H9 (cell line): Measurements from ENCODE around the gene FIBP. TPM values are rescaled to one million over a fixed set of nuclear protein-coding genes. Genes with fewer than 3 reads are reported as not detected.

Experiments
- DNase-seq: peaks from one replicate; pipeline ENCODE4 v3.0.0-alpha.2; 2017
- H2AFZ ChIP-seq: one replicate; pipeline ENCODE4 v1.6.1; 2013; ENCODE audit warnings: mild to moderate bottlenecking, low read length, control low read depth, moderate library complexity
- H2AK5ac ChIP-seq: 2 replicates; pipeline ENCODE4 v1.6.1; 2013; ENCODE audit warnings: low read length, control low read depth, mixed read lengths; ENCODE audit not compliant: insufficient read length
- H2BK120ac ChIP-seq: one replicate; pipeline ENCODE4 v1.6.1; 2013; ENCODE audit warnings: low read depth, mild to moderate bottlenecking, low read length, control low read depth, inconsistent platforms; ENCODE audit not compliant: poor library complexity, severe bottlenecking
- H2BK12ac ChIP-seq: 2 replicates; pipeline ENCODE4 v1.6.1; 2013; ENCODE audit warnings: low read length, control low read depth, mixed read lengths, low read depth; ENCODE audit not compliant: insufficient read length
- H2BK15ac ChIP-seq: 2 replicates; pipeline ENCODE4 v1.6.1; 2013; ENCODE audit warnings: low read depth, low read length, control low read depth
- H2BK20ac ChIP-seq: one replicate; pipeline ENCODE4 v1.6.1; 2013; ENCODE audit warnings: low read depth, mild to moderate bottlenecking, low read length, control low read depth, inconsistent platforms; ENCODE audit not compliant: poor library complexity, severe bottlenecking
- H2BK5ac ChIP-seq: 2 replicates; pipeline ENCODE4 v1.6.1; 2013; ENCODE audit warnings: low read length, control low read depth, mixed read lengths; ENCODE audit not compliant: insufficient read length
- H3K14ac ChIP-seq: 2 replicates; pipeline ENCODE4 v1.6.1; 2013; ENCODE audit warnings: low read length, control low read depth; ENCODE audit not compliant: insufficient read depth
- H3K18ac ChIP-seq: 2 replicates; pipeline ENCODE4 v1.6.1; 2013; ENCODE audit warnings: low read depth, mild to moderate bottlenecking, mixed read lengths, low read length, control low read depth; ENCODE audit not compliant: insufficient read length
- H3K23ac ChIP-seq: 2 replicates; pipeline ENCODE4 v1.6.1; 2013; ENCODE audit warnings: low read length, control low read depth, mixed read lengths, low read depth; ENCODE audit not compliant: insufficient read length
- H3K23me2 ChIP-seq: 2 replicates; pipeline ENCODE4 v1.6.1; 2013; ENCODE audit warnings: low read depth, mild to moderate bottlenecking, mixed read lengths, low read length, control low read depth; ENCODE audit not compliant: insufficient read length, poor library complexity, severe bottlenecking
- H3K27ac ChIP-seq: 2 replicates; pipeline ENCODE4 v1.5.1; 2013; ENCODE audit warnings: low read length, control low read depth, mixed read lengths, low read depth; ENCODE audit not compliant: insufficient read length
- H3K27me3 ChIP-seq: 2 replicates; pipeline ENCODE4 v1.6.1; 2013; ENCODE audit warnings: low read length, control low read depth, inconsistent platforms; ENCODE audit not compliant: insufficient read depth
- H3K4ac ChIP-seq: 2 replicates; pipeline ENCODE4 v1.6.1; 2013; ENCODE audit warnings: low read depth, mild to moderate bottlenecking, control low read depth, inconsistent platforms, low read length, moderate library complexity
- H3K4me1 ChIP-seq: 2 replicates; pipeline ENCODE4 v1.6.1; 2013; ENCODE audit warnings: low read length, control low read depth, inconsistent platforms; ENCODE audit not compliant: insufficient read depth
- H3K4me2 ChIP-seq: 2 replicates; pipeline ENCODE4 v1.6.1; 2013; ENCODE audit warnings: low read length, control low read depth, mixed read lengths; ENCODE audit not compliant: insufficient read length, insufficient read depth
- H3K56ac ChIP-seq: 2 replicates; pipeline ENCODE4 v1.6.1; 2013; ENCODE audit warnings: low read depth, mild to moderate bottlenecking, mixed read lengths, low read length, control low read depth; ENCODE audit not compliant: insufficient read length
- H3K79me1 ChIP-seq: 2 replicates; pipeline ENCODE4 v1.6.1; 2013; ENCODE audit warnings: low read depth, mild to moderate bottlenecking, moderate library complexity, low read length, control low read depth, inconsistent platforms; ENCODE audit not compliant: insufficient read depth, poor library complexity, severe bottlenecking
- H3K79me2 ChIP-seq: 2 replicates; pipeline ENCODE4 v1.6.1; 2013; ENCODE audit warnings: low read length, control low read depth, inconsistent platforms; ENCODE audit not compliant: insufficient read depth
- H3K9ac ChIP-seq: 2 replicates; pipeline ENCODE4 v1.6.1; 2013; ENCODE audit warnings: low read length, control low read depth, mixed read lengths; ENCODE audit not compliant: insufficient read length; ENCODE audit errors: extremely low read depth
- H3K9me3 ChIP-seq: one replicate; pipeline ENCODE4 v1.6.1; 2013; ENCODE audit warnings: low read depth, low read length, inconsistent platforms; ENCODE audit not compliant: control insufficient read depth
- H3T11ph ChIP-seq: one replicate; pipeline ENCODE4 v1.6.1; 2013; ENCODE audit warnings: mild to moderate bottlenecking, low read length, control low read depth, inconsistent platforms
- H4K20me1 ChIP-seq: one replicate; pipeline ENCODE4 v1.6.1; 2013; ENCODE audit not compliant: control insufficient read depth, insufficient read length, insufficient read depth
- H4K5ac ChIP-seq: 2 replicates; pipeline ENCODE4 v1.6.1; 2013; ENCODE audit warnings: low read depth, mild to moderate bottlenecking, mixed read lengths, low read length, control low read depth; ENCODE audit not compliant: insufficient read length
- H4K8ac ChIP-seq: replicated peaks from 2 replicates; pipeline ENCODE4 v1.6.1; 2013; ENCODE audit warnings: low read length, control low read depth, mixed read lengths, low read depth; ENCODE audit not compliant: insufficient read length
- H4K91ac ChIP-seq: 2 replicates; pipeline ENCODE4 v1.6.1; 2013; ENCODE audit warnings: low read depth, mild to moderate bottlenecking, moderate library complexity, mixed read lengths, low read length, control low read depth; ENCODE audit not compliant: insufficient read length
- H3K27ac Mint-ChIP-seq, 3 experiments: 2 replicates in 2 of 3; 3 replicates in 1 of 3; pipeline ENCODE4 v1.8.0; 2020 to 2021; ENCODE audit warnings: mixed read lengths in 3 of 3, mild to moderate bottlenecking in 1 of 3, moderate library complexity in 1 of 3
- H3K27me3 Mint-ChIP-seq: 2 replicates; pipeline ENCODE4 v1.8.0; 2021; ENCODE audit warnings: low read depth, mild to moderate bottlenecking, moderate library complexity, mixed read lengths
- H3K36me3 Mint-ChIP-seq, 3 experiments: 2 replicates in 2 of 3; 3 replicates in 1 of 3; pipeline ENCODE4 v1.8.0; 2020 to 2021; ENCODE audit warnings: low read depth in 3 of 3, mixed read lengths in 3 of 3; ENCODE audit not compliant: insufficient read depth in 1 of 3
- H3K4me1 Mint-ChIP-seq, 2 experiments: 2 replicates each; pipeline ENCODE4 v1.8.0; 2020; ENCODE audit warnings: mixed read lengths in 2 of 2
- H3K4me3 Mint-ChIP-seq, 2 experiments: 2 replicates in 1 of 2; 3 replicates in 1 of 2; pipeline ENCODE4 v1.8.0; 2020 to 2021; ENCODE audit warnings: mild to moderate bottlenecking in 2 of 2, mixed read lengths in 2 of 2, moderate library complexity in 1 of 2
- H3K9me3 Mint-ChIP-seq, 2 experiments: 2 replicates in 1 of 2; 3 replicates in 1 of 2; pipeline ENCODE4 v1.8.0; 2020; ENCODE audit warnings: mild to moderate bottlenecking in 2 of 2, mixed read lengths in 2 of 2, moderate library complexity in 1 of 2
- WGBS: extraction: QIAGEN DNeasy Blood & Tissue Kit; methylation state at CpG from one replicate; pipeline ENCODE4 v1.1.7; 2013; ENCODE audit warnings: missing lambda C conversion rate, low lambda C conversion rate, mixed read lengths; ENCODE audit not compliant: insufficient read length; ENCODE audit errors: extremely low coverage; 5-methylcytosine and 5-hydroxymethylcytosine counted together
- total RNA-seq: library from RNA; stranded (reverse); gene quantifications from 2 replicates; pipeline ENCODE4 v1.2.1, GENCODE V29; 2021
- TF ChIP-seq, protein P1 (sequence below): fragments of 200-600 bp; sonication (generic); conservative IDR thresholded peaks from 3 replicates; pipeline ENCODE4 v1.8.0; 2021; ENCODE audit warnings: antibody characterized with exemption, mild to moderate bottlenecking

The FIBP gene
- total RNA-seq, 1 experiment from 2014 or later, result 87.0 TPM

DNA sequence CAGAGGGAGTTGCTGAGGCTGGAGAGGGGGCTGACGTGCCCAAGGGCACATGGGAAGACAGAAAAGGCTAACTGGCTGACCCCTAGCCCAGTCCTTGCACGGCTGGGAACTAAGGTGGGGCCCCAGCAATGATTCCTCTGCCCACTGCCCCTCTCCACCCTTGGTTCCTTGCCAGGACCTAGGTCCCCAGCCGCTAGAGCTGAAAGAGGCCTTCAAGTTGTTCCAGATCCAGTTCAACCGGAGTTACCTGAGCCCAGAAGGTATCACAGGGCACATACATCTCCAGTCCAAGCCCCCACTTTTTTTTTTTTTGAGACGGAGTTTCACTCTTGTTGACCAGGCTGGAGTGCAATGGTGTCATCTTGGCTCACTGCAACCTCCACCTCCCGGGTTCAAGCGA is 8.2 kb downstream of the FIBP start:
- H2BK120ac ChIP-seq, result no peak overlapping the region

More for the DNA sequence above, 8.2 kb downstream of the FIBP start:
- no peak overlapping the region for H2AK5ac ChIP-seq
- H2BK12ac ChIP-seq, result no peak overlapping the region
- H3K9me3 Mint-ChIP-seq, result no peaks in the 10 kb centered on the region; a peak in 1 of 5 replicates
- H3K18ac ChIP-seq, result no peak overlapping the region
- no peaks in the 10 kb centered on the region for H3K79me1 ChIP-seq
- no peaks in the 10 kb centered on the region for H3K4me1 ChIP-seq
- H3K23ac ChIP-seq, result no peak overlapping the region
- H4K8ac ChIP-seq, result no peak overlapping the region
- H3K14ac ChIP-seq, result no peak overlapping the region
- H3K9ac ChIP-seq, result no peak overlapping the region
- H3K9me3 ChIP-seq, result no peaks in the 10 kb centered on the region
- peaks cover 2 to 6% of the 10 kb centered on the region in 2 experiments for H3K4me1 Mint-ChIP-seq
- H3K4me3 Mint-ChIP-seq, result no peak overlapping the region
- H4K91ac ChIP-seq, result no peak overlapping the region
- no peak overlapping the region for H3K4ac ChIP-seq
- no peak overlapping the region for H3T11ph ChIP-seq
- H3K27ac ChIP-seq, result no peak overlapping the region
- H2BK5ac ChIP-seq, result no peak overlapping the region
- H3K36me3 Mint-ChIP-seq, result peaks cover 20 to 34% (median 31%) of the 10 kb centered on the region in 3 experiments; a peak in 6 of 7 replicates
- H3K79me2 ChIP-seq, result no peaks in the 10 kb centered on the region
- H4K20me1 ChIP-seq, result no peaks in the 10 kb centered on the region
- no peak overlapping the region for H2BK15ac ChIP-seq
- H3K23me2 ChIP-seq, result no peaks in the 10 kb centered on the region
- no peak overlapping the region for H2AFZ ChIP-seq
- TF ChIP-seq, protein P1, sequence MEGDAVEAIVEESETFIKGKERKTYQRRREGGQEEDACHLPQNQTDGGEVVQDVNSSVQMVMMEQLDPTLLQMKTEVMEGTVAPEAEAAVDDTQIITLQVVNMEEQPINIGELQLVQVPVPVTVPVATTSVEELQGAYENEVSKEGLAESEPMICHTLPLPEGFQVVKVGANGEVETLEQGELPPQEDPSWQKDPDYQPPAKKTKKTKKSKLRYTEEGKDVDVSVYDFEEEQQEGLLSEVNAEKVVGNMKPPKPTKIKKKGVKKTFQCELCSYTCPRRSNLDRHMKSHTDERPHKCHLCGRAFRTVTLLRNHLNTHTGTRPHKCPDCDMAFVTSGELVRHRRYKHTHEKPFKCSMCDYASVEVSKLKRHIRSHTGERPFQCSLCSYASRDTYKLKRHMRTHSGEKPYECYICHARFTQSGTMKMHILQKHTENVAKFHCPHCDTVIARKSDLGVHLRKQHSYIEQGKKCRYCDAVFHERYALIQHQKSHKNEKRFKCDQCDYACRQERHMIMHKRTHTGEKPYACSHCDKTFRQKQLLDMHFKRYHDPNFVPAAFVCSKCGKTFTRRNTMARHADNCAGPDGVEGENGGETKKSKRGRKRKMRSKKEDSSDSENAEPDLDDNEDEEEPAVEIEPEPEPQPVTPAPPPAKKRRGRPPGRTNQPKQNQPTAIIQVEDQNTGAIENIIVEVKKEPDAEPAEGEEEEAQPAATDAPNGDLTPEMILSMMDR, result no peak
- H3K27ac Mint-ChIP-seq, result no peak overlapping the region; a peak in 1 of 7 replicates
- no peak for DNase-seq
- no peaks in the 10 kb centered on the region for H3K27me3 ChIP-seq
- no CpG with 5 or more reads among the region's 7 CpGs for WGBS
- no peak overlapping the region for H3K56ac ChIP-seq
- no peak overlapping the region for H2BK20ac ChIP-seq
- H3K27me3 Mint-ChIP-seq, result peaks cover 17% of the 10 kb centered on the region
- no peak overlapping the region for H4K5ac ChIP-seq
- no peak overlapping the region for H3K4me2 ChIP-seq
